GM12878 (cell line): ENCODE data around the gene TAOK2. TPM values are rescaled to one million over a fixed set of nuclear protein-coding genes. Genes with fewer than 3 reads are reported as not detected.

ENCODE experiments used
- ATAC-seq: fragments of 200-7000 bp; cut with Tn5 transposase; 3 replicates; pipeline ENCODE4 v1.9.1; 2020; ENCODE audit warnings: mild to moderate bottlenecking, moderate library complexity
- BruUV-seq: library from RNA; stranded (reverse); fragments of 400-500 nt; replicated peaks from 2 replicates; lab custom pipeline; 2021; lab: Mats Ljungman, UMichigan
- CTCF ChIA-PET: fragments of 300-600 bp; sonication (Branson Sonifier 250); formaldehyde crosslinking; extraction: SDS; loops from one replicate; lab custom pipeline; 2021; ENCODE audit warnings: inconsistent platforms; lab: Yijun Ruan, JAX
- POLR2A ChIA-PET: fragments of 350-600 bp; formaldehyde crosslinking; extraction: SDS; loops from one replicate; lab custom pipeline; 2021; ENCODE audit warnings: inconsistent platforms; lab: Charles Lee
- RAD21 ChIA-PET: fragments of 300-600 bp; sonication (Branson Sonifier 250); formaldehyde crosslinking; loops from one replicate; lab custom pipeline; 2023; ENCODE audit warnings: antibody characterized with exemption; ENCODE audit not compliant: unreplicated experiment; lab: Charles Lee
- SMC1A ChIA-PET: fragments of 300-600 bp; sonication (Branson Sonifier 250); formaldehyde crosslinking; loops from one replicate; lab custom pipeline; 2023; ENCODE audit not compliant: unreplicated experiment, uncharacterized antibody; lab: Charles Lee
- DNase-seq: peaks from one replicate; pipeline ENCODE4 v3.0.0-alpha.2; 2011; ENCODE audit warnings: low read depth, low spot score
- FAIRE-seq: peaks from 3 replicates; lab custom pipeline; 2011; peaks lifted over from hg19 to GRCh38; lab: Jason Lieb, UNC
- H2AFZ ChIP-seq: 2 replicates; pipeline ENCODE4 v1.6.0; 2011; ENCODE audit warnings: low read depth, low read length, control low read depth; ENCODE audit not compliant: control insufficient read depth
- H3K27ac ChIP-seq: 2 replicates; pipeline ENCODE4 v1.5.1; 2011; ENCODE audit warnings: control low read depth; ENCODE audit not compliant: control insufficient read depth, insufficient read depth
- H3K27me3 ChIP-seq, 2 experiments: replicated peaks in 1 of 2; 2 replicates each; pipeline versions ENCODE4 v1.6.0 to v1.6.1; 2011; ENCODE audit warnings: low read length in 1 of 2; ENCODE audit not compliant: control insufficient read depth in 2 of 2, insufficient read depth in 2 of 2
- H3K36me3 ChIP-seq, 2 experiments: 2 replicates each; pipeline ENCODE4 v1.5.1; 2011; ENCODE audit warnings: low read length in 1 of 2; ENCODE audit not compliant: control insufficient read depth in 2 of 2, insufficient read depth in 2 of 2
- H3K4me1 ChIP-seq: 2 replicates; pipeline ENCODE4 v1.6.1; 2011; ENCODE audit warnings: mild to moderate bottlenecking, low read length, moderate library complexity, mixed read lengths; ENCODE audit not compliant: control insufficient read depth, insufficient read depth
- H3K4me2 ChIP-seq: 2 replicates; pipeline ENCODE4 v1.6.0; 2011; ENCODE audit warnings: control low read depth; ENCODE audit not compliant: control insufficient read depth, insufficient read depth
- H3K4me3 ChIP-seq: fragments of 200-600 bp; sonication (generic); 2 replicates; pipeline ENCODE4 v1.5.1; 2016
- H3K79me2 ChIP-seq: 2 replicates; pipeline ENCODE4 v1.6.0; 2011; ENCODE audit warnings: low read length; ENCODE audit not compliant: control insufficient read depth, insufficient read depth
- H3K9ac ChIP-seq: 2 replicates; pipeline ENCODE4 v1.8.0; 2011; ENCODE audit warnings: low read length, control low read depth, mixed read lengths; ENCODE audit not compliant: control insufficient read depth, insufficient read depth
- H3K9me3 ChIP-seq: replicated peaks from 3 replicates; pipeline ENCODE4 v1.5.1; 2011; ENCODE audit warnings: mild to moderate bottlenecking, low read length; ENCODE audit not compliant: control insufficient read depth, insufficient read depth
- H4K20me1 ChIP-seq: 2 replicates; pipeline ENCODE4 v1.6.0; 2011; ENCODE audit not compliant: control insufficient read depth, insufficient read depth
- CBX3 ChIP-seq: fragments of 200-600 bp; sonication (generic); IDR thresholded peaks from 2 replicates; pipeline ENCODE4 v1.6.1; 2016; ENCODE audit warnings: low read depth, borderline replicate concordance
- EGR1 ChIP-seq, 2 experiments: IDR thresholded peaks; 1 replicate in 1 of 2; 2 replicates in 1 of 2; pipeline ENCODE4 v1.6.1; 2011 to 2012; ENCODE audit warnings: low read depth in 2 of 2, low read length in 2 of 2, borderline replicate concordance in 1 of 2, mild to moderate bottlenecking in 1 of 2, moderate library complexity in 1 of 2
- ESRRA ChIP-seq: IDR thresholded peaks from 2 replicates; pipeline ENCODE4 v1.6.1; 2012; ENCODE audit warnings: mild to moderate bottlenecking, low read length, improper control_type of control experiment
- FOS ChIP-seq: IDR thresholded peaks from 3 replicates; pipeline ENCODE4 v1.6.1; 2011; ENCODE audit warnings: borderline replicate concordance; ENCODE audit not compliant: insufficient read length; ENCODE audit errors: extremely low read depth
- IKZF2 ChIP-seq, 2 experiments: fragments of 450-650 bp; IDR thresholded peaks; 2 replicates each; pipeline ENCODE4 v1.6.1; 2017; ENCODE audit warnings: mild to moderate bottlenecking in 2 of 2, moderate library complexity in 2 of 2
- MEF2A ChIP-seq: IDR thresholded peaks from 2 replicates; pipeline ENCODE4 v1.6.1; 2011; ENCODE audit warnings: low read depth, mild to moderate bottlenecking, low read length, moderate library complexity; ENCODE audit not compliant: insufficient read depth
- POLR2A ChIP-seq: IDR thresholded peaks from 2 replicates; pipeline ENCODE4 v1.6.1; 2011; ENCODE audit warnings: low read depth, mild to moderate bottlenecking, low read length
- SMARCA5 ChIP-seq: fragments of 450-650 bp; IDR thresholded peaks from 2 replicates; pipeline ENCODE4 v1.6.1; 2017; ENCODE audit warnings: mild to moderate bottlenecking
- SREBF2 ChIP-seq: IDR thresholded peaks from 2 replicates; pipeline ENCODE4 v1.6.1; 2012; ENCODE audit warnings: mild to moderate bottlenecking, low read length
- SUZ12 ChIP-seq: fragments of 200-600 bp; sonication (generic); IDR thresholded peaks from one replicate; pipeline ENCODE4 v1.6.1; 2018; ENCODE audit warnings: antibody characterized with exemption, mild to moderate bottlenecking; ENCODE audit not compliant: unreplicated experiment
- TCF12 ChIP-seq: IDR thresholded peaks from 2 replicates; pipeline ENCODE4 v1.6.1; 2011; ENCODE audit warnings: low read depth, mild to moderate bottlenecking, low read length
- ZNF274 ChIP-seq: IDR thresholded peaks from one replicate; pipeline ENCODE4 v1.8.0; 2011; ENCODE audit not compliant: insufficient read length, insufficient read depth
- WGBS: methylation state at CpG from one replicate; pipeline ENCODE4 v1.1.6; 2016; ENCODE audit warnings: low lambda C conversion rate; ENCODE audit not compliant: insufficient replicate concordance, insufficient coverage; ENCODE audit errors: missing lambda C conversion rate; 5-methylcytosine and 5-hydroxymethylcytosine counted together
- in situ Hi-C: fragments of 300-500 bp; cut with MboI; formaldehyde crosslinking; loops from 9 replicates; pipeline ENCODE4 v1.14.3; 2018; ENCODE audit warnings: mixed read lengths
- intact Hi-C: fragments of 100-400 bp; cut with micrococcal nuclease; formaldehyde crosslinking; loops from one replicate; pipeline ENCODE4 v1.14.2; 2022; ENCODE audit not compliant: unreplicated experiment
- polyA plus RNA-seq, 11 experiments: library from polyadenylated mRNA; depleted of rRNA in 4 of 11; unstranded in 6 of 11; stranded (reverse) in 5 of 11; fragments of >200 nt; fragmentation: Nextera tagmentation in 4 of 11; fragmentation: Illumina TruSeq in 1 of 11; extraction: Ambion mirVana in 4 of 11; extraction: Trizol in 1 of 11; gene quantifications; 1 replicate in 1 of 11; 2 replicates in 10 of 11; pipeline versions ENCODE4 v1.2.1 to v1.2.3, GENCODE V29; 2011 to 2016; ENCODE audit warnings: inconsistent platforms in 2 of 11, missing spikeins in 2 of 11, low read depth in 1 of 11
- total RNA-seq, 4 experiments: library from RNA; depleted of rRNA in 3 of 4; stranded (reverse); fragments of >200 nt in 3 of 4; fragmentation: Illumina TruSeq in 1 of 4; extraction: Trizol in 1 of 4; gene quantifications; 2 replicates each; pipeline versions ENCODE4 v1.2.1 to v1.2.3, GENCODE V29; 2013 to 2021
- TF ChIP-seq, protein P1 (sequence below): IDR thresholded peaks from 2 replicates; pipeline ENCODE4 v1.6.1; 2012; ENCODE audit warnings: low read depth, low read length, improper control_type of control experiment

TAOK2 gene
- total and polyA plus RNA-seq, 10 of the 15 experiments (the other 5 are each of a cell fraction or from before 2014, with no cell fraction given), result 0.14 to 40.2 (median 11.6) TPM

GRCh38 chr16:29975134-29975538 lies 1.5 kb downstream of the TAOK2 start:
- Histone ChIP-seq H3K9me3 (no peaks in the 10 kb centered on the region; the same call in 2 of the 3 replicates), H3K36me3 (peaks cover 14% of the 10 kb centered on the region in 2 experiments), H4K20me1 (no peaks in the 10 kb centered on the region), H3K27me3 (no peaks in the 10 kb centered on the region), H3K4me1 (peaks cover 9% of the 10 kb centered on the region), H3K4me2 (peak overlapping the region; percentile 91), H2AFZ (no peak overlapping the region), H3K9ac (peak overlapping the region; percentile 86), H3K27ac (peak overlapping the region; percentile 90; the same call in 1 of the 2 replicates), H3K4me3 (peak overlapping the region; percentile 99), H3K79me2 (peaks cover 37% of the 10 kb centered on the region)
- in situ Hi-C loops, result no loop called here
- intact Hi-C loops, result no loop called here
- ATAC-seq (no peak), DNase-seq (no peak), FAIRE-seq (no peak)
- no peak for TF ChIP-seq IKZF2 (IDR thresholded peaks at IDR 0.05)
- TF ChIP-seq SREBF2, result no peak
- TF ChIP-seq, protein P1, sequence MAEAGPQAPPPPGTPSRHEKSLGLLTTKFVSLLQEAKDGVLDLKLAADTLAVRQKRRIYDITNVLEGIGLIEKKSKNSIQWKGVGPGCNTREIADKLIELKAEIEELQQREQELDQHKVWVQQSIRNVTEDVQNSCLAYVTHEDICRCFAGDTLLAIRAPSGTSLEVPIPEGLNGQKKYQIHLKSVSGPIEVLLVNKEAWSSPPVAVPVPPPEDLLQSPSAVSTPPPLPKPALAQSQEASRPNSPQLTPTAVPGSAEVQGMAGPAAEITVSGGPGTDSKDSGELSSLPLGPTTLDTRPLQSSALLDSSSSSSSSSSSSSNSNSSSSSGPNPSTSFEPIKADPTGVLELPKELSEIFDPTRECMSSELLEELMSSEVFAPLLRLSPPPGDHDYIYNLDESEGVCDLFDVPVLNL, result no peak
- no peak for TF ChIP-seq FOS
- no peak for TF ChIP-seq EGR1 (IDR thresholded peaks at IDR 0.05; ENCODE audit: borderline replicate concordance in 1 of 2, low read depth in 2 of 2, low read length in 2 of 2)
- no peak for TF ChIP-seq ZNF274
- TF ChIP-seq POLR2A, result no peak
- no peak for TF ChIP-seq MEF2A
- no peak for TF ChIP-seq TCF12
- TF ChIP-seq SUZ12, result no peak
- peak; percentile 98 for TF ChIP-seq ESRRA
- no peak for TF ChIP-seq CBX3
- peak; percentile 56; the same call in 1 of the 2 replicates for TF ChIP-seq SMARCA5
- ChIA-PET CTCF (interaction anchor here (0.7 to 2.8 kb wide), 8 partner anchors 13 to 167 kb away, joined by 3 to 14 read pairs (median 5); partner anchors contain the start of genes KCTD13 and TMEM219), RAD21 (interaction anchor here (0.5 kb wide), 1 partner anchor 93 kb away, joined by 3 read pairs; no protein-coding TSS in a partner anchor), POLR2A (interaction anchor here (0.6 to 6.0 kb wide), 5 partner anchors 13 to 272 kb away, joined by 3 to 53 read pairs (median 8); partner anchors contain the start of genes HIRIP3, INO80E and TMEM219), SMC1A (interaction anchor here (1.1 to 3.2 kb wide), 3 partner anchors 13 to 54 kb away, joined by 3 to 11 read pairs (median 4); partner anchors contain the start of gene TMEM219)
- BruUV-seq, result no TSS peak
- WGBS, result 21% methylated on average over 5 of the region's 5 CpGs
